Measurements from ENCODE around the gene GPX6. TPM values are rescaled to one million over a fixed set of nuclear protein-coding genes. Genes with fewer than 3 reads are reported as not detected.
"Not testable (repeated sequence)": the region's sequence is repeated elsewhere in the genome, so short reads cannot be mapped to it uniquely, and the experiment has no call there.

GPX6 gene
- total and polyA plus RNA-seq, 2 experiments from 2014 or later: 0.41 TPM; not detected in 1

DNA sequence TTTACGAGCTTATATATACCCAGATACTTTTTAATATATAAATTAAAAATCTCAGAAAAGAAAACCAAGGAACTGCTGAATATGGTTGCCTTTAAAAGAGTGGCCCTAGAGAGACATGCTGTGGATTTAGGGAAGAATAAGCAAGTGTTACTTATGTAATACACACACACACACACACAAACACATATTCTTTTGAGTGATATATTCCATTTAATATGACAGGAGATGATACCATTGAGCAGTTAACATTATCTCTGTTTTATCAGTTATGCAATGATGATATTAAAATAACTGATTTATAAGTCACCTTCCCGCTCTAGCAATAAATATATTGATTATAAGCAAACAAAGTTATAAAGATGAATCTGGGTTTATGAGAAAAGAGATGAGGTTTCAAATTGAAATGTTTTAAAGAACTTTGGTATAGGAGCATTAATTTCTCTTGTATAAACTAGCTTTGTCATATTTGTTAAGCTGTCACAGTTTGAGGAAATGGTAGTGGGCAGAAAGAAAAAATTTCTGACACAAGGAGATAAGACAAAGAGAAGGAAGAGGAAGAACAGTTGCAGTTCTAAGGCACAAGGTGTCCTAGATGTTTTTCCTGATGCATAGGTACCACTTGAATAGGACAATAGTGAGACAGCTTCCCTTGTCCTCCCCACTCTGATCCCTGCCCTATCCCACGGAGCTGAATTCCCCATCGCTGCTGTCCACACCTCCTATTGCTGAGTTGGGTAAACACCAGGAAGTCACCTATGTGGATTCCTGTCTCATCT, 36.5 kb upstream of the GPX6 start:
- H3K27ac ChIP-seq: no peak overlapping the region
- no peak overlapping the region for H2AFZ ChIP-seq
- H4K20me1 ChIP-seq (ENCODE audit: insufficient read depth, poor library complexity, severe bottlenecking): no peaks in the 10 kb centered on the region
- H3K79me2 ChIP-seq: no peaks in the 10 kb centered on the region
- H3K9me3 ChIP-seq (ENCODE audit: low read depth): no peaks in the 10 kb centered on the region
- no peaks in the 10 kb centered on the region for H3K4me1 ChIP-seq (ENCODE audit: insufficient read depth)
- no peak for DNase-seq (ENCODE audit: low spot score)
- WGBS (ENCODE audit: low lambda C conversion rate, missing lambda C conversion rate): 63% methylated on average over 4 of the region's 4 CpGs
- no peaks in the 10 kb centered on the region for H3K36me3 ChIP-seq (replicated peaks; ENCODE audit: insufficient read depth, low read depth)
- no peaks in the 10 kb centered on the region for H3K9me2 ChIP-seq (replicated peaks; ENCODE audit: insufficient read depth)
- H3K27me3 ChIP-seq: no peaks in the 10 kb centered on the region
- H3K4me2 ChIP-seq: no peak overlapping the region
- TF ChIP-seq EZH2phosphoT487 (IDR thresholded peaks at IDR 0.05; ENCODE audit: low read depth, severe bottlenecking, unreplicated experiment): no peak
- TF ChIP-seq EZH2 (IDR thresholded peaks at IDR 0.05; ENCODE audit: borderline replicate concordance): no peak
- TF ChIP-seq, protein P1, sequence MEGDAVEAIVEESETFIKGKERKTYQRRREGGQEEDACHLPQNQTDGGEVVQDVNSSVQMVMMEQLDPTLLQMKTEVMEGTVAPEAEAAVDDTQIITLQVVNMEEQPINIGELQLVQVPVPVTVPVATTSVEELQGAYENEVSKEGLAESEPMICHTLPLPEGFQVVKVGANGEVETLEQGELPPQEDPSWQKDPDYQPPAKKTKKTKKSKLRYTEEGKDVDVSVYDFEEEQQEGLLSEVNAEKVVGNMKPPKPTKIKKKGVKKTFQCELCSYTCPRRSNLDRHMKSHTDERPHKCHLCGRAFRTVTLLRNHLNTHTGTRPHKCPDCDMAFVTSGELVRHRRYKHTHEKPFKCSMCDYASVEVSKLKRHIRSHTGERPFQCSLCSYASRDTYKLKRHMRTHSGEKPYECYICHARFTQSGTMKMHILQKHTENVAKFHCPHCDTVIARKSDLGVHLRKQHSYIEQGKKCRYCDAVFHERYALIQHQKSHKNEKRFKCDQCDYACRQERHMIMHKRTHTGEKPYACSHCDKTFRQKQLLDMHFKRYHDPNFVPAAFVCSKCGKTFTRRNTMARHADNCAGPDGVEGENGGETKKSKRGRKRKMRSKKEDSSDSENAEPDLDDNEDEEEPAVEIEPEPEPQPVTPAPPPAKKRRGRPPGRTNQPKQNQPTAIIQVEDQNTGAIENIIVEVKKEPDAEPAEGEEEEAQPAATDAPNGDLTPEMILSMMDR (IDR thresholded peaks at IDR 0.05; ENCODE audit: poor library complexity): no peak
- no peak overlapping the region for H3K4me3 ChIP-seq

DNA sequence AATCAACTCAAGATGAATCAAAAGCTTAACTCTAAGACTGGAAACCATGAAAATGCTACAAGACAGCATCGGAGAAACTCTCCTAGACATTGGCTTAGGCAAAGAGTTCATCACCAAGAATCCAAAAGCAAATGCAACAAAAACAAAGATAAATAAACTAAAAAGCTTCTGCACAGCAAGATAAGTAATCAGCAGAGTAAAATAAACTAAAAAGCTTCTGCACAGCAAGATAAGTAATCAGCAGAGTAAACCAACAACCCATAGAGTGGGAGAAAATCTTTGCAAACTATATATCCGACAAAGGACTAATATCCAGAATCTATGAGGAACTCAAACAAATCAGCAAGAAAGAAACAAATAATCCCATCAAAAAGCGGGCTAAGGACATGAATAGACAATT, 31.4 kb upstream of the GPX6 start:
- 69% methylated on average over 3 of the region's 3 CpGs for WGBS (ENCODE audit: low lambda C conversion rate, missing lambda C conversion rate)
- not testable (repeated sequence) for H4K20me1 ChIP-seq (ENCODE audit: insufficient read depth, poor library complexity, severe bottlenecking); H3K36me3 ChIP-seq (replicated peaks; ENCODE audit: insufficient read depth, low read depth); H2AFZ ChIP-seq; H3K9me3 ChIP-seq (ENCODE audit: low read depth); H3K27ac ChIP-seq; H3K4me3 ChIP-seq; H3K9me2 ChIP-seq (replicated peaks; ENCODE audit: insufficient read depth); DNase-seq (ENCODE audit: low spot score); H3K79me2 ChIP-seq; H3K4me2 ChIP-seq; H3K4me1 ChIP-seq (ENCODE audit: insufficient read depth); H3K27me3 ChIP-seq

DNA sequence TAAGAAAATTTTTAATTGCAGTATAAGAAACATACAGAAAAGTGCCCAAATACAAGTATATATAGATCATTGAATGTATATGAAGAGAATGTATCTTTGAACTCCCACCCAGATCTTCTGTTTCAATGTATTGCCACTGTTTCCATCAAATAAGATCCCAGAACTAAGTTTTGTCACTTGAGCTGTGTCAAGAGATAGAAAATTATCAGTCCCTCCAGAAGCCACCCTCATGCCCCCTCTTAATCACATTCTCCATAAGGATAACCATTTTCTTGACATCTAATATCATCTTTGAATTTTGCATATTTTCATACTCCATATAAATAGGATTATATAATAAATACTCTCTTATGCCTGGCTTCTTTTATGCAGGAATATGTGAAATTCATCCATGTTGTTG, 30.4 kb upstream of the GPX6 start:
- DNase-seq (ENCODE audit: low spot score): no peak
- H2AFZ ChIP-seq: no peak overlapping the region
- H3K27ac ChIP-seq: no peak overlapping the region
- no peaks in the 10 kb centered on the region for H3K9me3 ChIP-seq (ENCODE audit: low read depth)
- H3K4me1 ChIP-seq (ENCODE audit: insufficient read depth): peaks cover 5% of the 10 kb centered on the region
- H3K4me2 ChIP-seq: no peak overlapping the region
- TF ChIP-seq, protein P1 (IDR thresholded peaks at IDR 0.05; ENCODE audit: poor library complexity): no peak
- no peak for TF ChIP-seq EZH2 (IDR thresholded peaks at IDR 0.05; ENCODE audit: borderline replicate concordance)
- no peak for TF ChIP-seq EZH2phosphoT487 (IDR thresholded peaks at IDR 0.05; ENCODE audit: low read depth, severe bottlenecking, unreplicated experiment)
- H4K20me1 ChIP-seq (ENCODE audit: insufficient read depth, poor library complexity, severe bottlenecking): no peaks in the 10 kb centered on the region
- no peaks in the 10 kb centered on the region for H3K79me2 ChIP-seq
- no peaks in the 10 kb centered on the region for H3K36me3 ChIP-seq (replicated peaks; ENCODE audit: insufficient read depth, low read depth)
- no peaks in the 10 kb centered on the region for H3K27me3 ChIP-seq
- H3K4me3 ChIP-seq: no peak overlapping the region
- no peaks in the 10 kb centered on the region for H3K9me2 ChIP-seq (replicated peaks; ENCODE audit: insufficient read depth)

DNA sequence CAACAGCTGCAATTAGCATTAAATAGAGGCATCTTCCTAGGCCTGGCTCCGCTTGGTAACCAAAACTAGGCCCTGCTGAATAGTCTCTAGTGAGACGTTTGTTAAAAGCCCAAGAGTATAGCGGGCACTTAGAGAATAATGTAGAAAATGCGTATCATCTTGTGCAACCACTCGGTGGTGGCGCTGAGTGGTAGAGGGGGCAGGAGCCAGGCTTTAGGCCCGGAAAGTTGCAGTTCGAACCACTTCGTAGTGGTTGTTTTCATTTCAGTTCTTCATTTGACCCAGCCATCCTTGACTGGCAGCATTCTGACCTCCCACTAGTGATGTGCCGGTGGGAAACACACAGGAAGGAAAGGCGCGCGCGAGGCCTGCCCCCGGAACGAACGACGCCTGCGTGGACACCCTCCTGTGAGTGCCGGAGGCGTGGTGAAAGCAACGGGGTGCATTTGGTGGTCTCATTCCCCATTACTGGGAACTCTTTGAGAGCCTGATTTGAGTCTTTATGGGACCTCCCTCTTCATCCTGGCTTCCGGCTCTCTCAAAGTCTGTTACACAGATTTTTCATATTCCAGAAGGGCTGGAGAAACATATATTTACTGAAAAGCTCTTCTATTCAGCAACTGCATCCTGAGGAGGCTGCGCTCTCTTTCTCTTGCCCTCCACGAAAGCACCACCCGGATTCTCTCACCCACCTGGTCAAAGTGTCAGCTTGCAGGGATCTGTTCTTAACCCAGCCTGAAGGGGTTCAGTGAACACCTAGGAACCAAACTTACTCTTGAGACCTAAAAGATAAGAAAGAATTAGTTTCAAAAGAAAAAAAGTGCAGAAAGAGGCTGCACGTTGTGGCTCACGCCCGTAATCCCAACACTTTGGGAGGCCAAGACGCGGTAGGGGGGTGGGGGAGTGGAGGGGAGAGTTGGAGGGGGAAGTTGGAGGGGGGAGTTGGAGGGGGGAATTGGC, 28.3 kb upstream of the GPX6 start:
- H2AFZ ChIP-seq: peak overlapping the region; percentile 90
- no peaks in the 10 kb centered on the region for H3K36me3 ChIP-seq (replicated peaks; ENCODE audit: insufficient read depth, low read depth)
- no peaks in the 10 kb centered on the region for H3K9me3 ChIP-seq (ENCODE audit: low read depth)
- peak overlapping the region; percentile 4 for H3K4me3 ChIP-seq
- H3K9me2 ChIP-seq (replicated peaks; ENCODE audit: insufficient read depth): no peaks in the 10 kb centered on the region
- no peaks in the 10 kb centered on the region for H3K79me2 ChIP-seq
- peak; percentile 49 for DNase-seq (ENCODE audit: low spot score)
- no peaks in the 10 kb centered on the region for H3K27me3 ChIP-seq
- 19% methylated on average over 31 of the region's 31 CpGs for WGBS (ENCODE audit: low lambda C conversion rate, missing lambda C conversion rate)
- peaks cover 5% of the 10 kb centered on the region for H3K4me1 ChIP-seq (ENCODE audit: insufficient read depth)
- peak overlapping the region; percentile 80 for H3K27ac ChIP-seq
- TF ChIP-seq EZH2 (IDR thresholded peaks at IDR 0.05; ENCODE audit: borderline replicate concordance) (no peak), EZH2phosphoT487 (IDR thresholded peaks at IDR 0.05; ENCODE audit: low read depth, severe bottlenecking, unreplicated experiment) (no peak)
- TF ChIP-seq, protein P1 (IDR thresholded peaks at IDR 0.05; ENCODE audit: poor library complexity): no peak
- H3K4me2 ChIP-seq: peak overlapping the region; percentile 81
- no peaks in the 10 kb centered on the region for H4K20me1 ChIP-seq (ENCODE audit: insufficient read depth, poor library complexity, severe bottlenecking)

All from hepatocyte (in vitro differentiated cells).